ENCODE measurements around the gene NETO2.

- TF ChIP-seq FOXP2 (optimal IDR thresholded peaks at IDR 0.05; ENCODE audit: borderline replicate concordance, extremely low read depth, extremely low read length, insufficient read depth) (no peak), TAF1 (IDR thresholded peaks at IDR 0.05; ENCODE audit: borderline replicate concordance, insufficient read depth, low read length) (no peak), POLR2AphosphoS5 (IDR thresholded peaks at IDR 0.05; ENCODE audit: low read depth, low read length) (no peak)
These were observed 1.8 kb downstream of the NETO2 start for GRCh38 chr16:47141773-47142485.
